ENCODE measurements around the gene CRIM1. TPM values are rescaled to one million over a fixed set of nuclear protein-coding genes. Genes with fewer than 3 reads are reported as not detected.

Gene CRIM1
- total and polyA plus RNA-seq, 2 donors (not counting 1 experiment from before 2014, with no cell fraction given), result 364 to 661 TPM

- no peak overlapping the region for H3K9ac ChIP-seq (ENCODE audit: insufficient read depth, low read length)
- H3K79me2 ChIP-seq (ENCODE audit: control insufficient read depth, insufficient read depth, low read length), result peaks cover 57% of the 10 kb centered on the region
- DNase-seq (ENCODE audit: low read depth in 2 of 2), result peak; percentile 64 to 93
- TF ChIP-seq CTCF (conservative IDR thresholded peaks at IDR 0.05 in 1 of 2, IDR thresholded peaks at IDR 0.05 in 1 of 2; ENCODE audit: low read depth in 1 of 2, low read length in 2 of 2) (no peak), EZH2 (IDR thresholded peaks at IDR 0.05; ENCODE audit: low read length, missing control alignments) (no peak)
- H3K4me3 ChIP-seq (replicated peaks in 1 of 4; ENCODE audit: control extremely low read depth in 1 of 4, insufficient read depth in 1 of 4, low read depth in 3 of 4, low read length in 4 of 4), result no peak overlapping the region
- peaks cover 39% of the 10 kb centered on the region for H3K4me1 ChIP-seq (ENCODE audit: control insufficient read depth, extremely low read depth, insufficient read depth, low read length)
- H3K27me3 ChIP-seq (ENCODE audit: control insufficient read depth, insufficient read depth, low read length), result no peaks in the 10 kb centered on the region
- H3K27ac ChIP-seq (ENCODE audit: insufficient read depth, low read length), result peak overlapping the region; percentile 83
- H3K36me3 ChIP-seq (ENCODE audit: control insufficient read depth, insufficient read depth, low read length), result peaks cover 27% of the 10 kb centered on the region
- no peaks in the 10 kb centered on the region for H4K20me1 ChIP-seq (ENCODE audit: control insufficient read depth, extremely low read depth, insufficient read depth, low read length)
- no peak overlapping the region for H3K4me2 ChIP-seq (ENCODE audit: extremely low read depth, insufficient read depth, low read length)
- no peak overlapping the region for H2AFZ ChIP-seq (ENCODE audit: low read length)
- peaks cover 1% of the 10 kb centered on the region for H3K9me3 ChIP-seq (ENCODE audit: control insufficient read depth, insufficient read depth, low read depth, low read length)
Measured at GRCh38 chr2:36478332-36478738, 122.8 kb downstream of the CRIM1 start.

- H3K4me1 ChIP-seq (ENCODE audit: control insufficient read depth, extremely low read depth, insufficient read depth, low read length), result peaks cover 45% of the 10 kb centered on the region
- H3K4me3 ChIP-seq (replicated peaks in 1 of 4; ENCODE audit: control extremely low read depth in 1 of 4, insufficient read depth in 1 of 4, low read depth in 3 of 4, low read length in 4 of 4), result no peak overlapping the region
- H3K36me3 ChIP-seq (ENCODE audit: control insufficient read depth, insufficient read depth, low read length), result peaks cover 33% of the 10 kb centered on the region
- peaks cover 1% of the 10 kb centered on the region for H3K9me3 ChIP-seq (ENCODE audit: control insufficient read depth, insufficient read depth, low read depth, low read length)
- peak overlapping the region; percentile 13 for H3K4me2 ChIP-seq (ENCODE audit: extremely low read depth, insufficient read depth, low read length)
- H3K27me3 ChIP-seq (ENCODE audit: control insufficient read depth, insufficient read depth, low read length), result no peaks in the 10 kb centered on the region
- no peak overlapping the region for H2AFZ ChIP-seq (ENCODE audit: low read length)
- no peaks in the 10 kb centered on the region for H4K20me1 ChIP-seq (ENCODE audit: control insufficient read depth, extremely low read depth, insufficient read depth, low read length)
- TF ChIP-seq CTCF (conservative IDR thresholded peaks at IDR 0.05 in 1 of 2, IDR thresholded peaks at IDR 0.05 in 1 of 2; ENCODE audit: low read depth in 1 of 2, low read length in 2 of 2), result no peak
- TF ChIP-seq EZH2 (IDR thresholded peaks at IDR 0.05; ENCODE audit: low read length, missing control alignments), result no peak
- peak overlapping the region; percentile 83 for H3K27ac ChIP-seq (ENCODE audit: insufficient read depth, low read length)
- H3K79me2 ChIP-seq (ENCODE audit: control insufficient read depth, insufficient read depth, low read length), result peaks cover 61% of the 10 kb centered on the region
- no peak overlapping the region for H3K9ac ChIP-seq (ENCODE audit: insufficient read depth, low read length)
- DNase-seq (ENCODE audit: low read depth in 2 of 2), result no peak
Measured at GRCh38 chr2:36478999-36479398, 123.4 kb downstream of the CRIM1 start.

GRCh38 chr2:36479406-36479805 lies 123.8 kb downstream of the CRIM1 start:
- Histone ChIP-seq H4K20me1 (ENCODE audit: control insufficient read depth, extremely low read depth, insufficient read depth, low read length) (no peaks in the 10 kb centered on the region), H3K27me3 (ENCODE audit: control insufficient read depth, insufficient read depth, low read length) (no peaks in the 10 kb centered on the region), H3K79me2 (ENCODE audit: control insufficient read depth, insufficient read depth, low read length) (peaks cover 59% of the 10 kb centered on the region), H3K9me3 (ENCODE audit: control insufficient read depth, insufficient read depth, low read depth, low read length) (peaks cover 1% of the 10 kb centered on the region), H3K9ac (ENCODE audit: insufficient read depth, low read length) (no peak overlapping the region), H3K4me2 (ENCODE audit: extremely low read depth, insufficient read depth, low read length) (no peak overlapping the region), H3K36me3 (ENCODE audit: control insufficient read depth, insufficient read depth, low read length) (peaks cover 33% of the 10 kb centered on the region), H2AFZ (ENCODE audit: low read length) (no peak overlapping the region), H3K4me3 (replicated peaks in 1 of 4; ENCODE audit: control extremely low read depth in 1 of 4, insufficient read depth in 1 of 4, low read depth in 3 of 4, low read length in 4 of 4) (no peak overlapping the region), H3K27ac (ENCODE audit: insufficient read depth, low read length) (peak overlapping the region; percentile 83), H3K4me1 (ENCODE audit: control insufficient read depth, extremely low read depth, insufficient read depth, low read length) (peaks cover 50% of the 10 kb centered on the region)
- TF ChIP-seq EZH2 (IDR thresholded peaks at IDR 0.05; ENCODE audit: low read length, missing control alignments), result no peak
- no peak for TF ChIP-seq CTCF (conservative IDR thresholded peaks at IDR 0.05 in 1 of 2, IDR thresholded peaks at IDR 0.05 in 1 of 2; ENCODE audit: low read depth in 1 of 2, low read length in 2 of 2)
- no peak for DNase-seq (ENCODE audit: low read depth in 2 of 2)

All from fibroblast of lung (primary cell).